Measurements from ENCODE around the gene FBXL14.

DNA sequence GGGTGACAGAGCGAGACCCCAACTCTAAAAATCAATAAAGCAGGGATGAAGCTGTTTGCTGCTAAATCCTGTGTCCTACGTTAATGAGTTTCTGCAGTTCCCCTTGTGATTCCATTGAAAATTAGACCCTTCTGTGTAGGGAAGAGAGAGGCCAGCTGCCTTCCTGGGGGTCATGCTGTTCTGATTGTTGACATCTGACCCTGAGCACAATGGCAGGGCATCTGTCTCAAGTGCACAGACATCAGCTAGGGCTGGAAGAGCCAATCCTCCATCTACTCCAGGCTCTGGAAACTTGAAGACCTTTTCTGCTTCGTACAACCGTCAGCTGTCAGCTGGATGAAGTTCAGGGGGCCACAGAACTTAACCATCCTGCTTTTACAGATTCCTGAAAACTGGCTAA, 10.1 kb downstream of the FBXL14 start:
- no peak for TF ChIP-seq POLR2AphosphoS5 (IDR thresholded peaks at IDR 0.05)
- no peak for TF ChIP-seq POLR2A (IDR thresholded peaks at IDR 0.05; ENCODE audit: low read depth)
- TF ChIP-seq, protein P1, sequence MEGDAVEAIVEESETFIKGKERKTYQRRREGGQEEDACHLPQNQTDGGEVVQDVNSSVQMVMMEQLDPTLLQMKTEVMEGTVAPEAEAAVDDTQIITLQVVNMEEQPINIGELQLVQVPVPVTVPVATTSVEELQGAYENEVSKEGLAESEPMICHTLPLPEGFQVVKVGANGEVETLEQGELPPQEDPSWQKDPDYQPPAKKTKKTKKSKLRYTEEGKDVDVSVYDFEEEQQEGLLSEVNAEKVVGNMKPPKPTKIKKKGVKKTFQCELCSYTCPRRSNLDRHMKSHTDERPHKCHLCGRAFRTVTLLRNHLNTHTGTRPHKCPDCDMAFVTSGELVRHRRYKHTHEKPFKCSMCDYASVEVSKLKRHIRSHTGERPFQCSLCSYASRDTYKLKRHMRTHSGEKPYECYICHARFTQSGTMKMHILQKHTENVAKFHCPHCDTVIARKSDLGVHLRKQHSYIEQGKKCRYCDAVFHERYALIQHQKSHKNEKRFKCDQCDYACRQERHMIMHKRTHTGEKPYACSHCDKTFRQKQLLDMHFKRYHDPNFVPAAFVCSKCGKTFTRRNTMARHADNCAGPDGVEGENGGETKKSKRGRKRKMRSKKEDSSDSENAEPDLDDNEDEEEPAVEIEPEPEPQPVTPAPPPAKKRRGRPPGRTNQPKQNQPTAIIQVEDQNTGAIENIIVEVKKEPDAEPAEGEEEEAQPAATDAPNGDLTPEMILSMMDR (IDR thresholded peaks at IDR 0.05), result no peak

All from esophagus muscularis mucosa (tissue), 3 donors.